Measurements from ENCODE around the gene NPTX2.

NPTX2 gene

GRCh38 chr7:98653601-98654310 is 36.7 kb downstream of the NPTX2 start:
- no peak overlapping the region for H3K4me3 ChIP-seq (ENCODE audit: low read depth, low read length)

GRCh38 chr7:98654524-98655272 is 37.6 kb downstream of the NPTX2 start:
- no peak overlapping the region for H3K4me3 ChIP-seq (ENCODE audit: low read depth, low read length)

- H3K4me3 ChIP-seq (ENCODE audit: low read depth, low read length), result no peak overlapping the region
Observed at GRCh38 chr7:98655611-98656010, 38.5 kb downstream of the NPTX2 start.

- H3K4me3 ChIP-seq (ENCODE audit: low read depth, low read length), result no peak overlapping the region
Observed at GRCh38 chr7:98656899-98657298, 39.8 kb downstream of the NPTX2 start.

- no peak overlapping the region for H3K4me3 ChIP-seq (ENCODE audit: low read depth, low read length)
Observed at GRCh38 chr7:98657736-98658135, 40.7 kb downstream of the NPTX2 start.

- H3K4me3 ChIP-seq (ENCODE audit: low read depth, low read length), result no peak overlapping the region
Observed at GRCh38 chr7:98659756-98660155, 42.7 kb downstream of the NPTX2 start.

GRCh38 chr7:98661607-98662006 is 44.5 kb downstream of the NPTX2 start:
- no peak overlapping the region for H3K4me3 ChIP-seq (ENCODE audit: low read depth, low read length)

GRCh38 chr7:98662289-98662688 is 45.2 kb downstream of the NPTX2 start:
- H3K4me3 ChIP-seq (ENCODE audit: low read depth, low read length), result no peak overlapping the region

- H3K4me3 ChIP-seq (ENCODE audit: low read depth, low read length), result no peak overlapping the region
Observed at GRCh38 chr7:98664882-98665281, 47.8 kb downstream of the NPTX2 start.

- H3K4me3 ChIP-seq (ENCODE audit: low read depth, low read length), result no peak overlapping the region
Observed at GRCh38 chr7:98668255-98668654, 51.2 kb downstream of the NPTX2 start.

- no peak overlapping the region for H3K4me3 ChIP-seq (ENCODE audit: low read depth, low read length)
Observed at GRCh38 chr7:98669329-98670000, 52.4 kb downstream of the NPTX2 start.

GRCh38 chr7:98670186-98670585 is 53.1 kb downstream of the NPTX2 start:
- H3K4me3 ChIP-seq (ENCODE audit: low read depth, low read length), result no peak overlapping the region

- no peak overlapping the region for H3K4me3 ChIP-seq (ENCODE audit: low read depth, low read length)
Observed at GRCh38 chr7:98671733-98672331, 54.7 kb downstream of the NPTX2 start.

- H3K4me3 ChIP-seq (ENCODE audit: low read depth, low read length), result no peak overlapping the region
Observed at GRCh38 chr7:98674461-98674860, 57.4 kb downstream of the NPTX2 start.

GRCh38 chr7:98674881-98675280 is 57.8 kb downstream of the NPTX2 start:
- H3K4me3 ChIP-seq (ENCODE audit: low read depth, low read length), result no peak overlapping the region

- no peak overlapping the region for H3K4me3 ChIP-seq (ENCODE audit: low read depth, low read length)
Observed at GRCh38 chr7:98678215-98678614, 61.1 kb downstream of the NPTX2 start.

Measured in iPS-11a (cell line).